Kidney (tissue), 14 donors: ENCODE measurements around the gene NT5C3B. TPM values are rescaled to one million over a fixed set of nuclear protein-coding genes. Genes with fewer than 3 reads are reported as not detected.
"Not testable (repeated sequence)": the region's sequence is repeated elsewhere in the genome, so short reads cannot be mapped to it uniquely, and the experiment has no call there.

Source experiments
- DNase-seq, 5 donors: peaks; one replicate each; pipeline ENCODE4 v3.0.0-alpha.2; 2013 to 2020
- FAIRE-seq: peaks from 2 replicates; lab custom pipeline; 2012; peaks lifted over from hg19 to GRCh38; lab: Jason Lieb, UNC
- H3K27ac ChIP-seq, 2 donors: one replicate each; pipeline ENCODE4 v1.7.0; 2013; ENCODE audit warnings: low read depth in 2 of 2, low read length in 2 of 2, inconsistent platforms in 1 of 2
- H3K27me3 ChIP-seq: one replicate; pipeline ENCODE4 v1.7.1; 2013; ENCODE audit warnings: low read length, inconsistent platforms; ENCODE audit not compliant: control insufficient read depth, insufficient read depth
- H3K36me3 ChIP-seq, 3 donors: one replicate each; pipeline versions ENCODE4 v1.7.0 to v1.7.1; 2013; ENCODE audit warnings: low read length in 3 of 3, control low read depth in 1 of 3, inconsistent platforms in 1 of 3; ENCODE audit not compliant: insufficient read depth in 3 of 3, control insufficient read depth in 2 of 3
- H3K4me1 ChIP-seq, 3 donors: one replicate each; pipeline versions ENCODE4 v1.7.0 to v1.7.1; 2013; ENCODE audit warnings: low read length in 3 of 3, inconsistent platforms in 1 of 3, low read depth in 1 of 3; ENCODE audit not compliant: control insufficient read depth in 2 of 3, insufficient read depth in 2 of 3
- H3K4me3 ChIP-seq, 3 donors: one replicate each; pipeline versions ENCODE4 v1.7.0 to v1.8.1; 2013; ENCODE audit warnings: low read length in 3 of 3, control low read depth in 1 of 3, inconsistent platforms in 1 of 3
- H3K9ac ChIP-seq, 3 donors: one replicate each; pipeline versions ENCODE4 v1.7.0 to v1.7.1; 2013; ENCODE audit warnings: low read length in 3 of 3, control low read depth in 1 of 3, inconsistent platforms in 1 of 3
- H3K9me3 ChIP-seq, 3 donors: one replicate each; pipeline versions ENCODE4 v1.7.0 to v1.7.1; 2013; ENCODE audit warnings: low read length in 3 of 3, control low read depth in 1 of 3, inconsistent platforms in 1 of 3; ENCODE audit not compliant: control insufficient read depth in 2 of 3, insufficient read depth in 1 of 3
- intact Hi-C: fragments of 100-400 bp; cut with DNase I; formaldehyde crosslinking; loops from one replicate; pipeline ENCODE4 v1.11.1; 2022
- polyA plus RNA-seq: library from polyadenylated mRNA; stranded (reverse); fragments of 350-450 nt; fragmentation: Illumina TruSeq; extraction: RNeasy Lipid Tissue Mini Kit (QIAGEN cat#74804); gene quantifications from one replicate; pipeline ENCODE4 v1.2.3, GENCODE V29; 2014; ENCODE audit warnings: low read depth, low replicate concordance; ENCODE audit not compliant: insufficient read depth
- total RNA-seq: library from RNA; stranded (reverse); fragmentation: NEBNext Ultra II Directional; extraction: Animal tissue kit (Norgen Biotek cat#: 25700); gene quantifications from one replicate; pipeline ENCODE4 v1.2.1, GENCODE V29; 2021
- TF ChIP-seq, protein P1 (sequence below): IDR thresholded peaks from 3 replicates; pipeline ENCODE4 v1.5.1; 2012; ENCODE audit warnings: mild to moderate bottlenecking, moderate library complexity, borderline replicate concordance; ENCODE audit not compliant: insufficient read depth; ENCODE audit errors: extremely low read depth
- donor health status: control.
- donor health status: control.
- donor health status: control.
- donor health status: control.
- donor health status: control.
- donor health status: DM: yes; HTN: yes; CAD: no.
- donor health status: Normal renal cell carcinoma (clear cell type).

The NT5C3B gene
- total and polyA plus RNA-seq, 2 donors from 2014 or later, result 44.0 to 88.0 TPM

DNA sequence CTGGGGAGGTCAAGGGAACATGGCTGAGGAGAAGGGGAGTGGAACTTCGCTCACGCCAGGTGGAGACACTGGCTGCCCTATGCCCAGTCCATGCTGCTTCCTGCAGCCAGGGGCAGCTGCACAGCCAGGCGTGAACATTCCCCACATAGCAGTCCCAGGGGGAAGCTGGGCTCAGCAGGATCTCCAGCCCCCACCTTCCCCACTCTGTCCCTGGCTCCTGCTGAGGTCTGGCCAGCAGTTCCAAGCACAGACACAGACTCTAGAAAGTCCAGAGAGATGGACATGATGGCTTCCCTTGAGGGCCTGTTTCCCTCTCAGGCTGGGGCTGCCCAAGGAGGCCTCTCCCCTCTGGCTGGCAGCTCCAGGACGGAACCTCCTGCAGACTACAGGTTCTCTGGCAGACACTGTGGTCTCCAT is 58.9 kb downstream of the NT5C3B start:
- no peak for FAIRE-seq
- Histone ChIP-seq H3K36me3 (peaks cover 0 to 4% (median 4%) of the 10 kb centered on the region in 3 donors), H3K9me3 (no peaks in the 10 kb centered on the region), H3K4me1 (peaks cover 7 to 69% (median 63%) of the 10 kb centered on the region in 3 donors), H3K9ac (peak overlapping the region in 1 of 3 donors; percentile 52), H3K4me3 (peak overlapping the region in 2 of 3 donors; percentile 6 to 19), H3K27me3 (no peaks in the 10 kb centered on the region), H3K27ac (peak overlapping the region; percentile 95 to 96)
- TF ChIP-seq, protein P1, sequence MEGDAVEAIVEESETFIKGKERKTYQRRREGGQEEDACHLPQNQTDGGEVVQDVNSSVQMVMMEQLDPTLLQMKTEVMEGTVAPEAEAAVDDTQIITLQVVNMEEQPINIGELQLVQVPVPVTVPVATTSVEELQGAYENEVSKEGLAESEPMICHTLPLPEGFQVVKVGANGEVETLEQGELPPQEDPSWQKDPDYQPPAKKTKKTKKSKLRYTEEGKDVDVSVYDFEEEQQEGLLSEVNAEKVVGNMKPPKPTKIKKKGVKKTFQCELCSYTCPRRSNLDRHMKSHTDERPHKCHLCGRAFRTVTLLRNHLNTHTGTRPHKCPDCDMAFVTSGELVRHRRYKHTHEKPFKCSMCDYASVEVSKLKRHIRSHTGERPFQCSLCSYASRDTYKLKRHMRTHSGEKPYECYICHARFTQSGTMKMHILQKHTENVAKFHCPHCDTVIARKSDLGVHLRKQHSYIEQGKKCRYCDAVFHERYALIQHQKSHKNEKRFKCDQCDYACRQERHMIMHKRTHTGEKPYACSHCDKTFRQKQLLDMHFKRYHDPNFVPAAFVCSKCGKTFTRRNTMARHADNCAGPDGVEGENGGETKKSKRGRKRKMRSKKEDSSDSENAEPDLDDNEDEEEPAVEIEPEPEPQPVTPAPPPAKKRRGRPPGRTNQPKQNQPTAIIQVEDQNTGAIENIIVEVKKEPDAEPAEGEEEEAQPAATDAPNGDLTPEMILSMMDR, result peak; percentile 29
- peak; percentile 83 to 91 (median 88) for DNase-seq
- intact Hi-C loops, result no loop called here

DNA sequence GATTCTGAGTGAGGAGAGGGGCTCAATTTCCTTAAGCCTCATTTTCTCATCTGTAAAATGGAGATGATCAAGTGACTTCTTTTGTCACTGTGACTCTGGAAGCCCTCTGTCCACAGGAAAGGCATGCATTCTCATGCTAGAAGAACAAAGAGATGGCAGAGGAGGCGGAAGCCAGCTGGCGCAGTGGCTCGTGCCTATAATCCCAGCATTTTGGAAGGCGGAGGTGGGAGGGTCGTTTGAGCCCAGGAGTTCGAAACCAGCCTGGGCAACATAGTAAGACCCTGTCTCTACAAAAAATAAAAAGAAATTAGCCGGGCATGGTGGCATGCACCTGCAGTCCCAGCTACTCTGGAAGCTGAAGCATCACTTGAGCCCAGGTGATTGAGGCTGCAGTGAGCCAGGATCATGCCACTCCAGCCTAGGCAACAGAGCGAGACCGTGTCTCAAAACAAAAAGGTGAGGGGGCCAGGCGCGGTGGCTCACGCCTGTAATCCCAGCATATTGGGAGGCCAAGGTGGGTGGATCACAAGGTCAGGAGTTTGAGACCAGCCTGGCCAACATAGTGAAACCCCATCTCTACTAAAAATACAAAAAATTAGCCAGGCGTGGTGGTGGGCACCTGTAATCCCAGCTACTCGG is 59.7 kb downstream of the NT5C3B start:
- Histone ChIP-seq H3K4me1 (peaks cover 7 to 62% (median 61%) of the 10 kb centered on the region in 3 donors), H3K27ac (peak overlapping the region; percentile 70 to 72)
- H3K9me3 ChIP-seq, FAIRE-seq, H3K27me3 ChIP-seq, H3K4me3 ChIP-seq, H3K36me3 ChIP-seq, H3K9ac ChIP-seq, intact Hi-C loops: not testable (repeated sequence)
- DNase-seq, result peak in 1 of 5 donors; percentile 45

DNA sequence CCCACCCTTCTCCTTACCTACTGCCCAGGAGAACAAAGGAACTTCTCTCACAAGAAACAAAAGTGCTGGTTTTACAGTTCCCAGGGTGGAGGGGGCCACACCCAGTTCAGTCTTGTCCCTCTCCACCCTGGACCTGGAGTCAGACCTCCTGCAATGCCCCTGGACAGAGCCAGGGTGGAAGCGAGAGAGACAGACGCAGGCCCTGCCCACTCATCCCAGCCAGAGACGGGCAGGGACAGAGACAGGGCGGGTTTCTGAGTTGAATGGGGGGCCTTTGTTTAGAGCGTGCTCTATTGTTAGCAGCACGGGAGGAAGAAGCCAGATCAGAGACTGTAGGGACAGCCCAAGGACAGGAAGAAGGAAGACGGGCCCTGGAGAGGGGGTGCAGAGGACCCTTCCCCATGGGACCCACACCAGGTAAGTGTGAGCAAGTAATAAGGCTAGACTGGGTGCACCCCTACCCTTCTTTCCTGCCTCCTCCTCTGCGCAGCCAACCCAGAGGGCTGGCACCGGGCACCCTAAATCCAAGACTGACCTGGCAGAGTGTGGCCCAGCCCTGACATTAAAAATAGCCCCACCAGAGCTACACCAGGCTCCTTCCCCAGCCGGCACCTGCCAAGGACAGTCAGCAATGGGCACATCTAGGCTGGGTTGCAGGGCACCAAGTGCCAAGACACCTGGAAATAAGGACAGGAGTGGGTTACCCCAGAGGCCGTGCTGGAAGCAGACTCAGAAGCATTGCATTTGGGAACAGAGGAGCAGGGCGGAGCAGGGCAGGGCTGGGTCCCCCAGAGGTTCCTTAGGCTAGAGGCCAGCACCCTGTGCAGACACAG is 60.4 kb downstream of the NT5C3B start:
- peak overlapping the region; percentile 70 to 72 for H3K27ac ChIP-seq
- no peak for FAIRE-seq
- TF ChIP-seq, protein P1, result no peak
- no peak overlapping the region for H3K9ac ChIP-seq
- DNase-seq, result peak in 2 of 5 donors; percentile 31 to 62
- H3K9me3 ChIP-seq, result no peaks in the 10 kb centered on the region
- no peak overlapping the region for H3K4me3 ChIP-seq
- intact Hi-C loops, result no loop called here
- H3K4me1 ChIP-seq, result peaks cover 7 to 62% (median 59%) of the 10 kb centered on the region in 3 donors
- peaks cover 2 to 10% (median 9%) of the 10 kb centered on the region in 3 donors for H3K36me3 ChIP-seq
- no peaks in the 10 kb centered on the region for H3K27me3 ChIP-seq

Other genes with a start within 250 kb of the NT5C3B start
- gene KRT14, start 249.3 kb downstream of the NT5C3B start, total RNA-seq, result not detected
- gene KRT14, start 249.3 kb downstream of the NT5C3B start, polyA plus RNA-seq, result not detected
- 3.1 TPM for gene KRT16, start 223.5 kb downstream of the NT5C3B start, total RNA-seq
- gene KRT16, start 223.5 kb downstream of the NT5C3B start, polyA plus RNA-seq, result not detected
- gene KRT17, start 211.7 kb downstream of the NT5C3B start, total RNA-seq, result 11.1 TPM
- gene KRT17, start 211.7 kb downstream of the NT5C3B start, polyA plus RNA-seq, result 5.5 TPM
- 842 TPM for gene EIF1, start 147.3 kb downstream of the NT5C3B start, total RNA-seq
- gene EIF1, start 147.3 kb downstream of the NT5C3B start, polyA plus RNA-seq, result 1,166 TPM
- not detected for gene GAST, start 123.9 kb downstream of the NT5C3B start, total RNA-seq
- not detected for gene GAST, start 123.9 kb downstream of the NT5C3B start, polyA plus RNA-seq
- 1.3 TPM for gene HAP1, start 101.6 kb downstream of the NT5C3B start, total RNA-seq
- 0.99 TPM for gene HAP1, start 101.6 kb downstream of the NT5C3B start, polyA plus RNA-seq
- gene JUP, start 49.5 kb downstream of the NT5C3B start, total RNA-seq, result 223 TPM
- gene JUP, start 49.5 kb downstream of the NT5C3B start, polyA plus RNA-seq, result 148 TPM
- 13.6 TPM for gene P3H4, start 24.3 kb downstream of the NT5C3B start, total RNA-seq
- 13.7 TPM for gene P3H4, start 24.3 kb downstream of the NT5C3B start, polyA plus RNA-seq
- 38.3 TPM for gene FKBP10, start 23.2 kb downstream of the NT5C3B start, total RNA-seq
- gene FKBP10, start 23.2 kb downstream of the NT5C3B start, polyA plus RNA-seq, result 19.6 TPM
- 0.28 TPM for gene KLHL10, start 1.6 kb upstream of the NT5C3B start, total RNA-seq
- not detected for gene KLHL10, start 1.6 kb upstream of the NT5C3B start, polyA plus RNA-seq
- 16.1 TPM for gene KLHL11, start 29.2 kb upstream of the NT5C3B start, total RNA-seq
- 0.37 TPM for gene KLHL11, start 29.2 kb upstream of the NT5C3B start, polyA plus RNA-seq
- 104 TPM for gene ACLY, start 82.7 kb upstream of the NT5C3B start, total RNA-seq
- 33.7 TPM for gene ACLY, start 82.7 kb upstream of the NT5C3B start, polyA plus RNA-seq
- gene ODAD4, start 94.4 kb upstream of the NT5C3B start, total RNA-seq, result 6.0 TPM
- 4.6 TPM for gene ODAD4, start 94.4 kb upstream of the NT5C3B start, polyA plus RNA-seq
- gene CNP, start 130.6 kb upstream of the NT5C3B start, total RNA-seq, result 87.5 TPM
- gene CNP, start 130.6 kb upstream of the NT5C3B start, polyA plus RNA-seq, result 64.0 TPM
- gene DNAJC7, start 181.2 kb upstream of the NT5C3B start, total RNA-seq, result 88.1 TPM
- 141 TPM for gene DNAJC7, start 181.2 kb upstream of the NT5C3B start, polyA plus RNA-seq
- 26.8 TPM for gene NKIRAS2, start 183.9 kb upstream of the NT5C3B start, total RNA-seq
- 21.2 TPM for gene NKIRAS2, start 183.9 kb upstream of the NT5C3B start, polyA plus RNA-seq
- gene C17orf113, start 214.4 kb upstream of the NT5C3B start, total RNA-seq, result 3.8 TPM
- gene C17orf113, start 214.4 kb upstream of the NT5C3B start, polyA plus RNA-seq, result 1.1 TPM